Left hindlimb (tissue), 1 donor: ENCODE data around the gene TNNI2.
"Not testable (repeated sequence)": the region's sequence is repeated elsewhere in the genome, so short reads cannot be mapped to it uniquely, and the experiment has no call there.

Experiments
- DNase-seq: peaks from one replicate; pipeline ENCODE4 v3.0.0-alpha.2; 2018

Gene TNNI2

DNA sequence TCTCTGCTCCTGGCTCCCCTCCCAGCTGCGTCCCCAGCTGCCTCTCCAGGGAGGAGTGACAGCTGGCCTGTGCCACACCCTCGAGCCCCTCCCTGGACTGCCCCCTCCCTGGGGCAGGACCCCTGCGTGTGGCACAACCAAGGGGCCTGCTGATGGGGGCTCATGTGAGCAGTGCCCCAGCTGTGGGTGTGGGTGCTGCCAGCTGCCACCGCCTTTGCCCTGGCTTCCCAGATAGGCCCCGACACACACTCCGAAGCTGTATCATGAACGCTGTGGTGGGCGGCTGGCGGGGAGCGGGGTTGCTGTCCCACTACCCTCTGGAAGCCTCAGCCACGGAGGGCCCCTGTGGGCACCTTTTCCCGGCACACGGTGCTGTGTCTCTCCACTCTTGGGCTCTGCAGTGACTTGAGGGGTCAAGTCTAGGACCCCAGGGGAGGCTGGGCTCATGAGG is 37.1 kb downstream of the TNNI2 start:
- peak; percentile 39 for DNase-seq

DNA sequence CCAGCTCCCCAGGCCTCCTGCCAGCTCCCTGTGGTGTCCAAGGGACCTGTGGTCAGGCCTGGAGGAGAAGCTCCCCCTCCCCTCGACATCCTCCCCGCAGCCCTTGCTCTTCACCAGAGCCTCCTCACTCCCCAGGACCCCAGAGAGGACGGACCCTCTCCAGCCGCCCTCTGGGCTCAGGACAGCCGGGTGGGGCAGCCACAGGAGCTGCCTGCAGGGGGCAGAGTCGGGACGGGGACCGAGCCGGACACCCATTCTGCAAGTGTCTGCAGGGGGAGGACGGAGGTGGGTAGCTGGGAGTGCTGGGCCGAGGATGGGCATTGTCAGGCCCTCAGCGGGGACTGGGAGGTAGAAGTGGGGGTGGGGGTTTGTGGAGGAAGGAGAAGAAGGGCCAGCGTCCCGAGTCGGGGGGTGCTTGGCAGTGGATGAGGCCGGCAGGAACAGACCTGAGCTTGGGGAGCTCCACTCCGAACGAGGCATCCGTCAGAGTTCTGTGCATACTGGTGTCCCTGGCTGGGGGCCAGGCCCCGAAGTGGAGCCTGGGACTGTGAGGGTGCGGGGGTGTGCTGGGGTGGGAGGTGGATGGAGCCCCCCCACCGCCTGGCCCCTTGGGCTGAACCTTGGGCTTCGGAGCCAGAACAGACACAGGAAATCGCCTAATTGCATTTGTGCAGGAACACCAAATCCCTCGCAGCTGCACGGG is 37.7 kb downstream of the TNNI2 start:
- DNase-seq = peak; percentile 92

DNA sequence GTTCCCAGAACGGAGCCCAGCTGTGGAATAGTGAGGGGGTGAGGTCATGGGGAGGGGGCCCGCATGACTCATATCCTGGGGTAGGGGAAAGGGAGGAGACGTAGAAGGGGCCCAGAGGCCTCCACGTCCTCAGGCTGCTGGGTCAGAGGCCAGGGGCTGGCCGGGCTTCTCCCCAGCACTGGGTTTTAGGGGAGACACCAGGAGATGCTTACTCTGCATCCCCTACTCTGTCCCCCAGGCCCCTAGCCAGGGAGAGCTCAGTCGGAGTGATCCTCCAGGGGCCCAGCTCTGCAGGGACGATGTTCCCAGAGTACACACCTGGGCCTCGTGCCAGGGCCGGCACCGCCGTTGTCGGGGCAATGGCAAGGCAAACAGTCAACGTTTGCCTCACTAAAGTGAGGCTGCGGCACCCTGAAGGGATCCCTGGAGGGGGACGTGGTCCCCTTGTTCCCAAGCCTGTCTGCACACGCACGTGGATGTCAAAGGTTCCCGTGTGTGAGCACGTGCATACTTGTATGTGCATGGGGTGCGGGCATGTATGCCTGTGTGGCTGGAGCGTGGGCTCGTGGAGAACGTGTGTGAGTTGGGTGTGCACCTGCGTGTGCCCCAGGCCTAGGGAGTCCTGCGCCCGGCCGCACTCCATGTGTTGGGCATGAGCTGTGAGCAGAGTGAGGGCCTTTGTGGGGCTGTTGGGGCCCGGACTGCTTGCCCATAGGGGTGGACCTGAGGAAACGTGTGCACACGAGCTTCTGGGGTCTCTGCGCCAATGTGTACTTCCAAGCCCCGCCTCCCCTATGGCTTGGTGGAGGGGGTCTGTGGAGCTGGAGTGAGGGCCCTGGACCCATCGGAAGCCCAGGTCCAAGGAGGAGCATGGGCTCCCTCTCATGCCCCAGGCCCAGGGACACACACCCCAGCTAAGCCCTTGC is 38.7 kb downstream of the TNNI2 start:
- peak; percentile 88 for DNase-seq

DNA sequence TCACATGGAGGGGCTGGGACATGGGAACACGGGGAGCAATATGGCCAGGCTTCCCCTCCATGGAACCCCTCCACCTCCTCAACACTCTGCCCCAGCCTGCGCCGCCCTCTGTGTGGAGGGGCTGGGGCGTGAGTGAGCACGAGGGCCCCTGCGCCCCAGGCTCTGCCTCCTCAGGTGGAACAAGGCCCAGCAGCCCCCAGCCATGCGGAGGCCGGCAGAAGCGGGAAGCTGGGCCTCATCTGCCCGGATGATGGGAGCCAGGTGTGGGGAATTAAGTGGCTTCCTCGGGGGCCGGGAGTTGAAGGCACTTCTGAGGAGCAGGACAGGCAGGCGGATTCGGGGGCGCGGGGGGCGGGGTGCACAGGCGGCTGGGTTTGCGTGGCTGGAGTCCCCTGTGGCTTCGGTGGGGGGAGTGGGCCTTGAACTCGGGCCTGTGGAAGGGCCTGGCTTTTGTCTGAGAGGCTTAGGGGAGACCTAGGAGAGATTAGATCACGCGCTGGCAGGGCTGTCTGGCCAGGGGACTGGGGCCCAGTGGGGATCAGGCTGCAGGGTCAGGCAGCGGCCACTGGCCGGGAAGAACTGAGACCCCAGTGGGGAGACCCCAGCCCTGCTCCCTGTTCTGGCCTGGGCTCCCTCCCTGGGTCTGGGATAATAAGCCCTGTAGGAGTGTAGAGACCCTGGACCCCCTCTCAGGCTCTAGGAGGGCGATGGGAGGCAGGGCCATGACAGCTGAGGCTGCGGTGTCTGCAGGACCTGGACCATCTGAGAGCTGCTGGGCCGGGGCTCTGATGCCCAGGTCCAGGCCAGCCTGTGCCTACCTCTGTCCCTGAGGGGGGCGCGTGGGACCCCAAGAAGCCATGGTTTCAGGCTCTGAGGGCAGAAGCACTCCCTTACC is 39.6 kb downstream of the TNNI2 start:
- DNase-seq = peak; percentile 90

DNA sequence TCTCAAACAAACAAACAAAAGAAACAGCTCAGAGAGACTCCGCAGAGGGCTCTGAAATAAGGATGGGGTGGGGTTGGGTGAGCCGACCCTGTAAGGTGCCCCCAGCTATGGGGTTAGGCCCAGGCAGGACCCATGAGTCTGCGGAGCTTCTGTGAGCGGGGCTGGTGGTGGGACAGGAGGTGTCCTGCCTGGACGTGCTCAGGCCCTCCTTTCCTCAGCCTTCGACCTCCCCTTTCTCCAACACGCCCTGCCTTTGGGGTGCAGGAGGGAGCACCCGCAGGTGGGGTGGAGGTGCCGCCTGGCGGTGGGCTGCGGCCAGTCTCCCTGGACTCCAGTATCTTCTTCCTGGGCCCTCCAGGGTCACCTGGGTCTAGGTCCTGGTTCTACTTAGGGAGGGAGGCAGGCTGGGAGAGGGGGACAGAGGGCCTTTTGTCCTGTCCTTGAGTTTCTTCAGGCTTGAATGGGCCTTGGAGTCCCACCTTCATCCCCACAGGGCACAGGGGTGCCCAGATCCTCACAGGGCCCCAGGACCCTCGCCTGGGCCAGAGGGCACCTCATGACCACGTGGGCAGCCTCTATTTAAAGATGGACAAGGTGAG is 40.7 kb downstream of the TNNI2 start:
- DNase-seq = peak; percentile 13

DNA sequence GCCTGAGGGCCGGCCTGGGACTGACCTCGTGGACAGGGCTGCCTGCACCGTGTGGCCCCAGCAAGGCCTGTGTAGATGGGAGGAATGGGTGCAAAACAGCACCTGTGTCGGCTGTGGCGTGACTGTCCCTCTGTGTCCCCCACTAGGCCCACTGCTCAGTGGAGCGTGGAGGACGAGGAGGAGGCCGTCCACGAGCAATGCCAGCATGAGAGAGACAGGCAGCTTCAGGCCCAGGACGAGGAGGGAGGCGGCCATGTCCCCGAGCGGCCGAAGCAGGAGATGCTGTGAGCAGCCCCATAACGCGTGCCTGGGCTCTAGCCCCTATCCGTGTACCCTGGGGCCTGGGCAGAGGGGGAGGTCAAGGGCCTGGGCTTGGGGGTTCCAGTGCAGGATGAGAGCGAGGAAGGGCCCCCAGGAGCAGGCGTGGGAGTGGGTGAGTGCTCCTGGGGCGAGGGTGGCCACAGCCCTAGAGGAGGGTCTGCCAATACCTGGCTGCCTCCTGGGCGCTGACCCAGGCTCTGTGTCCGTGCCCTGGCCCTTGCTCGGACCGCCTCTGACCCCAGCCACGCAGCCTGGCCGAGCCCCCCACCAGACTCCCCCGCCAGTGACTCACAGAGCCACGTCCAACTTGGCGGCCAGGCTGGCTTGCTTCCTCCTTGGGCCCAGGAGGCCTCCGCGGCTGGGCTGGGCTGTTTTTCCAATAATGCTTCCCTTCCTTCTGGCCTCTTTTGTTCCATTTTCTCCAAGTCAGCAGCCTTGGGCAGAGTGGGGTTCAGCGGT is 41.4 kb downstream of the TNNI2 start:
- DNase-seq = peak; percentile 91

DNA sequence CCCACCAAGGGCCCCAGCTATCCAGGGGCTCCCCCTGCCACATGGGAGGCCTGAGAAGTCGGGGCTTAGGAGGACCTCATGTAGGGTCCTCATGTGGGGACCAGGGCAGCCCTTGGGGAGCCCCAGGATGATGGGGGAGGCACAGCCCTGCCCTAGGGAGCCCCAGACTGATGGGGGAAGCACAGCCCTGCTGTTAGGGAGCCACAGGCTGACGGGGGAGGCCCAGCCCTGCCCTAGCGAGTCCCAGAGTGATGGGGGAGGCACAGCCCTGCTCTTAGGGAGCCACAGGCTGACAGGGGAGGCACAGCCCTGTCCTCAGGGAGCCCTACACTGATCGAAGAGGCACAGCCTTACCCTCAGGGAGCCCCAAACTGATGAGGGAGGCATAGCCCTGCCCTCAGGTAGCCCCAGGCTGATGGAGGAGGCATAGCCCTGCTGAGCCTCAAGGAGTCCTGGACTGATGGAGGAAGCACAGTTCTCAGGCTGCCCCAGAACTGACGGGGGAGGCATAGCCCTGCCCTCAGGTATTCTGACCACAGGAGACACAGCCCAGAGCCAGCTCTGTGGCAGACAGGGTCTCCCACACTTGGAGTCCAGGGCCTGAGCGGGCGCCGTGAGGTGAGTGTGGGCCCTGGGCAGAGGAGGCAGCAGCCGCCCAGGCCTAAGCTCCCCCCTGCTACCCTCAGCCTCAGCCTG is 42.1 kb downstream of the TNNI2 start:
- DNase-seq = peak; percentile 24

DNA sequence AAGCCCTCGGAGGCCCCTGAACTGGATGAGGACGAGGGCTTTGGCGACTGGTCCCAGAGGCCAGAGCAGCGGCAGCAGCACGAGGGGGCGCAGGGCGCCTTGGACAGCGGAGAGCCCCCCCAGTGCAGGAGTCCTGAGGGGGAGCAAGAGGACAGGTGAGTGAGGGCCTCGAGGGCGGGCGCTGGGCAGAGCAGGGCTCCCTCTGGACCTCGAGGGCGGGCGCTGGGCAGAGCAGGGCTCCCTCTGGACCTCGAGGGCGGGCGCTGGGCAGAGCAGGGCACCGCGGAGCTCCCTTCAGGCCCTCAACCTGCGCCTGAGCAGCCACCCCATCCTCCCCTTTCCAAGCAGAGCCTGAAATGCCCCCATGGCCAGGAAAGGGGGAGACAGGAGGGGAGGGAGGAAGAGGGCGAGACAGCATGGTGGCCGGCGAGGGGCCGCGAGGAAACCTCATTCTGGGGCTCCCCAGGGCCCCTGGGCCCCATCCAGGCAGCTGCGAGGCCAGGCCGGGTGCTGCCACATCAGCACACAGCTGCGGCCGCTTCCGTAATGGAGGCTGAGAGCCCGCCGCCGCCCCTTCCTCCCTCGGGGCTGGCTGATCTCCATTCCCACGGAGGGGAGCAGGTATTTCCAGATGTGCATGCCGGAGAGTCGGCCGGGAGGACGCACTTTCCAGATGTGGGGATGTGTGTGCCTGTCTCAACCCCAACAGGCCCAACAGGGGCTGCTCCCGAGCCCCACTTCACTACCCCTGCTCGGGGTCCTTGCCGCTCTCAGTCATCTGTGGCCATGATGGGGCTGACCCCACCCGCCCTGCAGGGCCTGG is 42.9 kb downstream of the TNNI2 start:
- DNase-seq = peak; percentile 92

DNA sequence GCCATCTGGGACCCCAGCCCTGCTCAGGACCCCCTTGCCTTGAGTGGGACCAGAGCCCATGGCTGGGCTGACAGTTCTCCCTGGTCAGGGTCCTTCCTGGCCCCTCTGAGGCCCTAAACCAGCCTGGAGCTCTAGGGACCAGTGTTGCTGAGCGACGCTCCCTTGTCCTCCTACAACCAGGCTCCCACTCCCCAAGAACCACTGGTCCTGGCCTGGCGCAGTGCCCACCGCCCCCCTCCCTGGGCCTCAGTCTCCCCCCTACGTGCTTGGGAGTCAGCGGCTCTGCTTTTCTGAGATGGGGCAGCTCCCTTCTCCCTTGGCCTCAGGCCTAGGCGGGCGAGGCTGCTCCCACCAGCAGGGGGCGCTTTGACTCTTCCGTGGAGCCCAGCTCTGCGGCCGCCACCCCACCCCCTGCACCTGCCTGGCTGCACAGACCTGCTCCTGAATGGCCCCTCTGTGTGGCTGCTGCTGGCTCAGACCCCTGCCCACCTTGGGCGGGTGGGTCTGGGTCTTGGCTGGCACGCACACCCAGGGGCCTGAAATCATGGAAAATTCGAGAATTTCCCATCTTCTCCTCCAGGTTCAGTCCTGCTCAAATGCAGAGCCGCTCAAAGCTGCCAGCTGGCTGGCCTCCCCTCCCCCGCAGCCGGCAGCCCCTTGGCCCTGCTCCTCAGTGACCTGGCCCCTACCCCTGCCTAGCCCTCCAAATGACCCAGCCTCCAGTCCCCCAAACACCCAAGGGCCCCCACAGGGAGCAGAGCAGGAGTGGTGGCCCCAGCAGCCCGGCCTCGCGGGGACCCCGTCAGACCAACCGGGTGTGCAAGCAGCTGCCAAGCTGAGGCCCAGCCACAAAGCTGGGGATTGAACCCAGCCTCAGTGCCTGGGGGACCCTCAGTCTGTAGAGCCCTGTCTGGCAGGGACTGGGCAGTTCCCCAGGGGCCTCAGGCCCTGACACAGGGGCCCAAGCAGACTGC is 43.8 kb downstream of the TNNI2 start:
- peak; percentile 94 for DNase-seq

DNA sequence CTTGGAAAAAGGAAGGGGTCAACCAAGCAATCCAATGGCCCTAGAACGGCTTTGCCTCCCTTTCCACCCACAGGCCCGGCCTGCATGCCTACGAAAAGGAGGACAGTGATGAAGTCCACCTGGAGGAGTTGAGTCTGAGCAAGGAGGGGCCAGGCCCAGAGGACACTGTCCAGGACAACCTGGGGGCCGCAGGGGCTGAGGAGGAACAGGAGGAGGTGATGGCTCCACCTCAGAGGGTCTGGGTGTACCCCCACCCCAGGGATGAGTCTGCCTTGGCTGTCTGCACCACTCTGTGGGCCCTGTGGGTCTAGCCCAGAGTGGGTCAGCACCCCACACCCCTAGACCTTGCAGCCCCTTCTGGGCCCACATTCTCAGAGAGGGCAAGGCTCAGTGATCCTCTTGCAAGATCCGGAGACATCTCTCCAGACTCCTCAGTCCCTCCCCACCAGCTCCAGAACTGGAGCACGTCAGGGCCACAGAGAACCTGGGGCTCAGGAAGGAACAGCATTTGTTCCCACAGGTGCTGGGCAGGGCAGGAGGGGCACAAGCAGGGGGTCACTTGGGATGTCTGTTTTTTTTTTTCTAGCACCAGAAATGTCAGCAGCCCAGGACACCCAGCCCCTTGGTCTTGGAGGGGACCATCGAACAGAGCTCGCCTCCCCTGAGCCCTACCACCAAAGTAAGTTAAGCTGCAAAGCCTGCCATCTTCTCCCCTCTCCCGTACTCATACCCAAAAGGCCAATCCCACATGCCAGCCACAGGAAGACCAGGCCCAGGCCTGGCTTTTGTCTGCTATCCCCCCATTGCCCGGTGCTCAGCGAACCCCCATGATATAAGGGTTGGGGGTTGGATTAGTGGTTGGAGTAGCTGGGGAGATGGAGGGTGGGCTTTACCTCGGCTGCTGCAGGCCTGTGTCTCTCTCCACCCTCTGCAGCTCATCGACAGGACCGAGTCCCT is 44.8 kb downstream of the TNNI2 start:
- DNase-seq = no peak

DNA sequence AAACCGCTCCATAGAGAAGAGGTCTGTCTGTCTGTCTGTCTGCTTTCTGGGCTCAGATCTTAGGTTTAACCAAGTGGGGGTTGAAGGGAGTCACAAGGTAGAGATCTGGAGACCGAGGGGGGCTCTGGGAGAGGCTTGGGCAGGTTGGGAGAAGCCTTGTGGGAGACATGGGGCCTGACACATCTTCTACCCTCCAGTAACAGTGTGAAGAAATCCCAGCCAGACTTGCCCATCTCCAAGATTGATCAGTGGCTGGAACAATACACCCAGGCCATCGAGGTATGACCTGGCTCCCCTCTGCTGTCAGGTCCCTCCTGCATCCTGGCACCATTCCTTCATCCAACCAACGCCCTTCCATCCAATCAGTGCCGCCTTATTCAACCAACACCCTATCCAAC is 45.5 kb downstream of the TNNI2 start:
- no peak for DNase-seq

DNA sequence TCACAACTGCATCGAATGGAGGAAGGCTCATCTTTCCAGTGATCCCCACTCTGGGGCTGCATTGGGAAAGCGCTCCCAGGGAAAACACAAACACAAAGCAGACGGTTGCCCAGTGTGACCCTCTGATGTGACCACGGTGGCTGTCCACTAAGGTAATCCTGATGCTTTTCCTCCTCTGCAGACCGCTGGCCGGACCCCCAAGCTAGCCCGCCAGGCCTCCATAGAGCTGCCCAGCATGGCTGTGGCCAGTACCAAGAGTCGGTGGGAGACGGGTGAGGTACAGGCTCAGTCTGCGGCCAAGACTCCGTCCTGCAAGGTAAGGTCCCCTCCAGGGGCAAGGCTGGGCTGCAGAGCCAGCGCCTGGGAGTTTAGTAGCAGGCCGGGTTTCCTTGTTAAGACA is 47.8 kb downstream of the TNNI2 start:
- not testable (repeated sequence) for DNase-seq

DNA sequence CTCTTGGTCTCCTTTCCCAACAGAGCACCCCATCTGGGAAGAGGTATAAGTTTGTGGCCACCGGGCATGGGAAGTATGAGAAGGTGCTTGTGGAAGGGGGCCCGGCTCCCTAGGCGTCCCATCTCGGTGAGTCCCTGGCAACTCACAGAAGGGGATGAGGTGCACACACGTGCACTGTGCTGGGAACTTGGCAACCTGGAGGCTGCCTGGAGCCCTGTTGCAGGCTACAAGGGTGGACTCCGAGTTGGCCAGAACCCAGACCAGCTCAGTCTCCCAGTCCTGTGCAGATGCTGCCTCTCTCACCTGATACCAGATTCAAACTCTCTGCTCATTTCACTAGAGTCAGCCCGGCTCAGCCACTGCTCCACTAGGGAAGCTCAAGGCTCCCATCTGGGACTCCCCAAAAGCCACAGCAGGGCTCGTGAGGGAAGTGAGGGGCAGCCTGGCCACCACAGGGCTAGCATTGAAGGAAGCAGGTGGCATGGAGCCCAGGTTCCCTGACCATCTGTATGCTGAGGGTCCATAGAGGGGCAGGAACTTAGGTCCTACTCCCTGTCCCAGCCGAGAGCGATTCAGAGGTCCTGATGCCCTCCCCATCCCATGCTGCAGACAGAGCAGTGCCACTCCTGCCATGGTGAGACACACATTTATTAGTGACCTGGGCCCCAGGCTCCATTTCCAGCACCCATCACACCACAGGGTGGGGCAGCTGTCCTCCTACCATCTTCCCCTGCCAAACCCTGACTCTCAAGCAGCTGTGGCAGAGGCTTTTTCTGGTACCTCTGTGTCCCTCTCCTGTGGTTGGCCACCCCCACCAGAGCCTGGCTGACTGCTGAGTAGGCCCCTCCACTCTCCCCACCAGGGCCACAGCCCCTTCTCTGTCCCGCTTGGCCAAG is 48.9 kb downstream of the TNNI2 start:
- DNase-seq = no peak

DNA sequence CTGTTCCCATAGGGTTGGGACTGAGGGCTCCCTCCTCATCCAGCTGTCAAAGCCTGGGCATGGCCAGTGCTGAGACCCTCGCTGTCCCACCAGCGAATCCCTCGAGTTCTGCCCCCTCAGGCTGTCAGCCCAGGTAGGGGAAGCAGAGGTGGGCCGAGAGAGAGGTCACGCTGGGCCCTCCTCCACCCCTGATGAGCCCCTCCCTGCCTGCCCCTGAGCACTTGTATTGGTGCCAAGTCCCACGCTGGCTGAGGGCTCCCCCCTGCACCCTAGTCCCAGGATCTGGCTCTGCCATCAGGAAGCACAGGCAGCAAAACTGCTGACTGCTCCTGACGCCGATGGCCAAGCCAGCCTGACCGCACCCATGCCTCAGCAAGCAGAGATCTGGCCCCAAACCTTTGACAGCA is 49.6 kb downstream of the TNNI2 start:
- DNase-seq = no peak

DNA sequence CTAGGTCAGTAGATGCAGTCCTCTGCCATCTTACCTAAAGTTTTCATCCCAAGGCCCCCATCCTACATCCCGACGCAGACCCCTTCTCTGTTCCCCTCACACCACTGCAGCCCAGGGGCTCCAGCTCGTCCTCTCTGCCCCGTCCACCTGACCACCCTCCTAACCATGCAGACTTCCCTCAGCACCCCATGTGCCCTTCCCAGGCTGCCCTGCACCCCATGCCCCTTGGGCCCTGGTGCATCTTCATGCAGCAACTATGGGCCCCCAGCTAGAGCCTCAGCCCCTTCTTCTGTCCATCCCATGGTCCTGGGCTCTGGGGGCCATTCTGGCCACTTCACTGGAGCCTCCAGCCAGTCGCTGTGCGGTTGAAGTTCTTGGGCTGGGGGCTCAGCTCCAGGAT is 50.0 kb downstream of the TNNI2 start:
- no peak for DNase-seq

DNA sequence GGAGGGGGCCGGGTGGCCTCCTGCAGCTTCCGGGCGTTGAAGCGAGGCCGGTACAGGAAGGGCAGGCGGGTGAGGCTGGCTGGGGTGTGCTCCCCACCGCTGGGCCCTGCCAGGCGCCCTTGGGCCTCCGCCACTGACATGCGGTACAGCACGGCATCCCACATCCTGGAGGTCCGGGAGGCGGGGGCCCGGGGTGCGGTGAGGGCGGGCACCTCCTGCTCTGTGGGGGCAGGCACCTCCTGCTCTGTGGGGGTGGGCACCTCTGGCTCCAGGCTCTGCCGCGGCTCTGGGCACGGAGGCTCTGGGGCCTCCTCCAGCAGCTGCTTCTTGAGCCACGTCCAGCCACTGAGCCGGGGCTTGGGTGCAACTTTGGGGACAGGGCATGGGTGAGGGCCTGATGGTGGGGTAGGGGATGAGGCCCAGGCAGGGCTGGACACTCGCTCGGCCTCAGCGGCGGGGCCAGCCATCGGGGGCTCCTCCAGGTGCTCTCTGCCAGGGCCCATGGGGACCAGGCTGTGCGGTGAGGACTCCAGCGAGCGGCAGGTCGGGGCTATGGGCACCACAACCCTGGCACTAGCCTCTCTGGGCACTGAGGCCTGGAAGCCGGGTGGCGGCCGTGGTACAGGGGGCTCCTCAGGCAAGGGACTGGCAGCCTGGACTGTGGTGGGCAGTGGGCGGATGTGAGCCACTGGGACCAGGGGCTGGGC is 50.6 kb downstream of the TNNI2 start:
- DNase-seq = no peak
